Measurements from ENCODE around the gene CDC40.

GRCh38 chr6:110226261-110226660 is 46.0 kb downstream of the CDC40 start:
- TF ChIP-seq POLR2A (IDR thresholded peaks at IDR 0.05) (no peak), POLR2AphosphoS5 (IDR thresholded peaks at IDR 0.05) (no peak)

All from gastroesophageal sphincter (tissue), 2 donors.